Adipocyte (in vitro differentiated cells): ENCODE measurements around the gene PRR23B.

ENCODE experiments used
- DNase-seq: peaks from one replicate; pipeline ENCODE4 v3.0.0-alpha.2; 2015; ENCODE audit warnings: low read depth
- H3K27me3 ChIP-seq: replicated peaks from 2 replicates; pipeline ENCODE4 v1.7.0; 2013; ENCODE audit warnings: mild to moderate bottlenecking, low read length, moderate library complexity; ENCODE audit not compliant: control insufficient read depth, insufficient read depth
- H3K36me3 ChIP-seq: 2 replicates; pipeline ENCODE4 v1.7.0; 2013; ENCODE audit warnings: low read length, mild to moderate bottlenecking, moderate library complexity; ENCODE audit not compliant: control insufficient read depth, insufficient read depth, severe bottlenecking
- H3K4me1 ChIP-seq: 2 replicates; pipeline ENCODE4 v1.7.0; 2013; ENCODE audit warnings: mild to moderate bottlenecking, low read length, moderate library complexity; ENCODE audit not compliant: control insufficient read depth, insufficient read depth
- H3K4me3 ChIP-seq: 2 replicates; pipeline ENCODE4 v1.7.0; 2013; ENCODE audit warnings: mild to moderate bottlenecking, low read length, moderate library complexity
- H3K9ac ChIP-seq: 2 replicates; pipeline ENCODE4 v1.7.0; 2013; ENCODE audit warnings: mild to moderate bottlenecking, low read length, moderate library complexity
- H3K9me3 ChIP-seq: 2 replicates; pipeline ENCODE4 v1.7.0; 2013; ENCODE audit warnings: mild to moderate bottlenecking, low read length, moderate library complexity; ENCODE audit not compliant: control insufficient read depth

Gene PRR23B

DNA sequence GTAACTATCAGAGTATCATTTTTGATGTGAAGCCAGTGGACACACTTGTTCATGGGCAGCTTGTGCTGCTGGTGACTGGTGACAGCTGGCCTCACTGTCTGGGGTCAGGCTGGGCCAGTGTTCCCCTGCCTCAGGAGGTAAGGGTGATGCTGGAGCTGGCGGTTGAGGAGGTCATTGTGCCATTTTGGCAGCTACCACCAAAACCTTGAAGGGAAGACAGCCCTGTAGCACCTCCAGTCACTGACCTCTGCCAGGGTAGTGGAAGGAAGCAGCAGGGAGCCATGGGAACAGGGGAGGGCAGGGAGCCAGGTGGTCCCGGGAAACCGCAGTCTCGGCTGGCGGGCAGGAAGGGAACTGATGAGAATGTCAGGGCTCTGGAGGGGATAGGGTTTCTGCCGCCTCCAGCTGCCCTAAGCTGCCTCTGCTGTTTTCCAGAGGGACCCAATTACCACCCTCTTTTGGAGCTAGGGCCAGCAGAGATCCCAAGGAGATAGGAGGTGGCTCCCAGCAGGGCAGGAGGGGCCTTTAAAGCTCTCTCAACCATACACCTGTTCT, 48.9 kb downstream of the PRR23B start:
- DNase-seq = no peak
- H3K27me3 ChIP-seq = peaks cover 18% of the 10 kb centered on the region
- H3K9ac ChIP-seq = no peak overlapping the region
- H3K36me3 ChIP-seq = no peaks in the 10 kb centered on the region
- H3K4me3 ChIP-seq = no peak overlapping the region
- no peaks in the 10 kb centered on the region for H3K9me3 ChIP-seq
- H3K4me1 ChIP-seq = no peaks in the 10 kb centered on the region
